GM13977 (cell line): ENCODE data around the gene RNF149.

Experiments used
- DNase-seq: peaks from one replicate; pipeline ENCODE4 v3.0.0; 2012; ENCODE audit warnings: low spot score
- in situ Hi-C: fragments of 300-500 bp; cut with MboI; formaldehyde crosslinking; loops from one replicate; pipeline ENCODE4 v1.12.0; 2022; ENCODE audit warnings: low sequenced_read_pairs, low pct_unique_long_range_greater_than_20kb, mixed read lengths, inconsistent platforms; ENCODE audit not compliant: unreplicated experiment
- TF ChIP-seq, protein P1 (sequence below): IDR thresholded peaks from 2 replicates; pipeline ENCODE4 v1.5.1; 2012; ENCODE audit warnings: mild to moderate bottlenecking, control low read depth; ENCODE audit not compliant: insufficient read depth; ENCODE audit errors: extremely low read depth, missing control alignments

Gene RNF149

DNA sequence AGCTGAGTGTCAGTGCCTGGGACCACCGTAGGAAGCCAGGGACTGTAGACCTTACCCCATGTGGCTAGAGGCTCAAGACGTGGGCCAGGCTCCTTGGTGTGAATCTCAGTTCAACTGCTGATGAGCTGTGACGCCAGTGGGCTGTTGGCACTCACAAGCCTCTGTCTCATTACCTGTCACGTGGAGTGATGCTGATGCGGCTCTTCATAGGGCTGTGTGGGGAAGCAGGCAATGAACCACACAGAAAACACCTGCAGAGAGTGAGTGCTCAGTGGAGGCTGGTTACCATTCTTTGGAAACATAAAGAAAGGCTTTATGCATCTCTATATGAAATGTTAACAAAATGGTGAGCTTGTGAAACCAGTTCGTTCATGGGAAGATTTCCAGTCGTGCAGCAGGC lies 42.7 kb upstream of the RNF149 start:
- in situ Hi-C loops, result loop anchor here (25.0 kb wide), 1 partner anchor 89 kb away; the partner anchor contains the start of gene CNOT11
- no peak for DNase-seq
- TF ChIP-seq, protein P1, sequence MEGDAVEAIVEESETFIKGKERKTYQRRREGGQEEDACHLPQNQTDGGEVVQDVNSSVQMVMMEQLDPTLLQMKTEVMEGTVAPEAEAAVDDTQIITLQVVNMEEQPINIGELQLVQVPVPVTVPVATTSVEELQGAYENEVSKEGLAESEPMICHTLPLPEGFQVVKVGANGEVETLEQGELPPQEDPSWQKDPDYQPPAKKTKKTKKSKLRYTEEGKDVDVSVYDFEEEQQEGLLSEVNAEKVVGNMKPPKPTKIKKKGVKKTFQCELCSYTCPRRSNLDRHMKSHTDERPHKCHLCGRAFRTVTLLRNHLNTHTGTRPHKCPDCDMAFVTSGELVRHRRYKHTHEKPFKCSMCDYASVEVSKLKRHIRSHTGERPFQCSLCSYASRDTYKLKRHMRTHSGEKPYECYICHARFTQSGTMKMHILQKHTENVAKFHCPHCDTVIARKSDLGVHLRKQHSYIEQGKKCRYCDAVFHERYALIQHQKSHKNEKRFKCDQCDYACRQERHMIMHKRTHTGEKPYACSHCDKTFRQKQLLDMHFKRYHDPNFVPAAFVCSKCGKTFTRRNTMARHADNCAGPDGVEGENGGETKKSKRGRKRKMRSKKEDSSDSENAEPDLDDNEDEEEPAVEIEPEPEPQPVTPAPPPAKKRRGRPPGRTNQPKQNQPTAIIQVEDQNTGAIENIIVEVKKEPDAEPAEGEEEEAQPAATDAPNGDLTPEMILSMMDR, result no peak

GRCh38 chr2:101349893-101350662 lies 41.6 kb upstream of the RNF149 start:
- DNase-seq, result no peak
- TF ChIP-seq, protein P1, result no peak
- in situ Hi-C loops, result loop anchor here (25.0 kb wide), 1 partner anchor 88 kb away; the partner anchor contains the start of gene CNOT11

DNA sequence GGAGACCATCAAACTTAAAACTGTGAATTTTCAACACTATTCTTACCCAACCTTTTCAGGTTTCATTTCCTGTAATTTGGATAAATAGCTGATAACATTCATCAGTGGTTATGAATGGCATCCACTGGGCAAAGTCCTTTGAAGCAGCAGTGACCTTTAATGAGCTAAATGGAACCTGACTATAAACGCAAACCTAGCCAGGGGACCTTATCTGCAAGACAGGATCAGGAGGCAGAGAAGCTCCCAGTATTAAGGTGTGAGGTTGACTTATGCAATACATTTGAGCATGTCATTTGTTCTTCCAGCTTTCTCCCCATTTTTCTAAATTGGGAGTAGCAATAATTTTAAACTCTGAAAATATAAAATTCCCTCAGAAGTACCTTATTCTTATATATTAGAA lies 40.4 kb upstream of the RNF149 start:
- TF ChIP-seq, protein P1, result no peak
- in situ Hi-C loops, result no loop called here
- no peak for DNase-seq

GRCh38 chr2:101346909-101347308 lies 38.4 kb upstream of the RNF149 start:
- no peak for DNase-seq
- TF ChIP-seq, protein P1, result no peak
- in situ Hi-C loops, result no loop called here

DNA sequence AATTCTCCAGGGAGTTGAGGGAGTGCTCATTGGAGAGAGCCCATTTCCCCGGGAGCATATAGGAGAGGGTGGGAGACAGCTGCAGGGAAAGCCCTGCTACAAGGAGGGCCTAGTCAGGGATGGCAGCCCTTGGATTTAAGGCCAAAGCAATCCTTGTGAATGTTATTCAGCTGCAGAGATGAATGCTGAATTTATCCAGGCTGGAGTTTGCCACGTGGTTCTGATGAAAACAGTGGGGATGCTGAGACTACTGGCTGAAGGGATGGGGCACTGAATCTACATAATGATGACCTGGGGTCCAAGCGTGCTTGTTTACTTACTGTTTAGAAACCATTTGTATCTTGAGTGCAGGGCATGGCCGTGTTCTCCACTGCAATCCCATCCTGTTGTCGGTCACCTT lies 35.6 kb upstream of the RNF149 start:
- no peak for DNase-seq
- TF ChIP-seq, protein P1, result no peak
- in situ Hi-C loops, result no loop called here

GRCh38 chr2:101342625-101343008 lies 34.1 kb upstream of the RNF149 start:
- in situ Hi-C loops, result no loop called here
- DNase-seq, result no peak
- TF ChIP-seq, protein P1, result no peak
